H9 (cell line): ENCODE data around the gene CYB5R2. TPM values are rescaled to one million over a fixed set of nuclear protein-coding genes. Genes with fewer than 3 reads are reported as not detected.

Experiments used
- DNase-seq: peaks from one replicate; pipeline ENCODE4 v3.0.0-alpha.2; 2017
- H2AFZ ChIP-seq: one replicate; pipeline ENCODE4 v1.6.1; 2013; ENCODE audit warnings: mild to moderate bottlenecking, low read length, control low read depth, moderate library complexity
- H2AK5ac ChIP-seq: 2 replicates; pipeline ENCODE4 v1.6.1; 2013; ENCODE audit warnings: low read length, control low read depth, mixed read lengths; ENCODE audit not compliant: insufficient read length
- H2BK120ac ChIP-seq: one replicate; pipeline ENCODE4 v1.6.1; 2013; ENCODE audit warnings: low read depth, mild to moderate bottlenecking, low read length, control low read depth, inconsistent platforms; ENCODE audit not compliant: poor library complexity, severe bottlenecking
- H2BK12ac ChIP-seq: 2 replicates; pipeline ENCODE4 v1.6.1; 2013; ENCODE audit warnings: low read length, control low read depth, mixed read lengths, low read depth; ENCODE audit not compliant: insufficient read length
- H2BK15ac ChIP-seq: 2 replicates; pipeline ENCODE4 v1.6.1; 2013; ENCODE audit warnings: low read depth, low read length, control low read depth
- H2BK20ac ChIP-seq: one replicate; pipeline ENCODE4 v1.6.1; 2013; ENCODE audit warnings: low read depth, mild to moderate bottlenecking, low read length, control low read depth, inconsistent platforms; ENCODE audit not compliant: poor library complexity, severe bottlenecking
- H2BK5ac ChIP-seq: 2 replicates; pipeline ENCODE4 v1.6.1; 2013; ENCODE audit warnings: low read length, control low read depth, mixed read lengths; ENCODE audit not compliant: insufficient read length
- H3K14ac ChIP-seq: 2 replicates; pipeline ENCODE4 v1.6.1; 2013; ENCODE audit warnings: low read length, control low read depth; ENCODE audit not compliant: insufficient read depth
- H3K18ac ChIP-seq: 2 replicates; pipeline ENCODE4 v1.6.1; 2013; ENCODE audit warnings: low read depth, mild to moderate bottlenecking, mixed read lengths, low read length, control low read depth; ENCODE audit not compliant: insufficient read length
- H3K23ac ChIP-seq: 2 replicates; pipeline ENCODE4 v1.6.1; 2013; ENCODE audit warnings: low read length, control low read depth, mixed read lengths, low read depth; ENCODE audit not compliant: insufficient read length
- H3K23me2 ChIP-seq: 2 replicates; pipeline ENCODE4 v1.6.1; 2013; ENCODE audit warnings: low read depth, mild to moderate bottlenecking, mixed read lengths, low read length, control low read depth; ENCODE audit not compliant: insufficient read length, poor library complexity, severe bottlenecking
- H3K27ac ChIP-seq: 2 replicates; pipeline ENCODE4 v1.5.1; 2013; ENCODE audit warnings: low read length, control low read depth, mixed read lengths, low read depth; ENCODE audit not compliant: insufficient read length
- H3K27me3 ChIP-seq: 2 replicates; pipeline ENCODE4 v1.6.1; 2013; ENCODE audit warnings: low read length, control low read depth, inconsistent platforms; ENCODE audit not compliant: insufficient read depth
- H3K4ac ChIP-seq: 2 replicates; pipeline ENCODE4 v1.6.1; 2013; ENCODE audit warnings: low read depth, mild to moderate bottlenecking, control low read depth, inconsistent platforms, low read length, moderate library complexity
- H3K4me1 ChIP-seq: 2 replicates; pipeline ENCODE4 v1.6.1; 2013; ENCODE audit warnings: low read length, control low read depth, inconsistent platforms; ENCODE audit not compliant: insufficient read depth
- H3K4me2 ChIP-seq: 2 replicates; pipeline ENCODE4 v1.6.1; 2013; ENCODE audit warnings: low read length, control low read depth, mixed read lengths; ENCODE audit not compliant: insufficient read length, insufficient read depth
- H3K56ac ChIP-seq: 2 replicates; pipeline ENCODE4 v1.6.1; 2013; ENCODE audit warnings: low read depth, mild to moderate bottlenecking, mixed read lengths, low read length, control low read depth; ENCODE audit not compliant: insufficient read length
- H3K79me1 ChIP-seq: 2 replicates; pipeline ENCODE4 v1.6.1; 2013; ENCODE audit warnings: low read depth, mild to moderate bottlenecking, moderate library complexity, low read length, control low read depth, inconsistent platforms; ENCODE audit not compliant: insufficient read depth, poor library complexity, severe bottlenecking
- H3K79me2 ChIP-seq: 2 replicates; pipeline ENCODE4 v1.6.1; 2013; ENCODE audit warnings: low read length, control low read depth, inconsistent platforms; ENCODE audit not compliant: insufficient read depth
- H3K9ac ChIP-seq: 2 replicates; pipeline ENCODE4 v1.6.1; 2013; ENCODE audit warnings: low read length, control low read depth, mixed read lengths; ENCODE audit not compliant: insufficient read length; ENCODE audit errors: extremely low read depth
- H3K9me3 ChIP-seq: one replicate; pipeline ENCODE4 v1.6.1; 2013; ENCODE audit warnings: low read depth, low read length, inconsistent platforms; ENCODE audit not compliant: control insufficient read depth
- H3T11ph ChIP-seq: one replicate; pipeline ENCODE4 v1.6.1; 2013; ENCODE audit warnings: mild to moderate bottlenecking, low read length, control low read depth, inconsistent platforms
- H4K20me1 ChIP-seq: one replicate; pipeline ENCODE4 v1.6.1; 2013; ENCODE audit not compliant: control insufficient read depth, insufficient read length, insufficient read depth
- H4K5ac ChIP-seq: 2 replicates; pipeline ENCODE4 v1.6.1; 2013; ENCODE audit warnings: low read depth, mild to moderate bottlenecking, mixed read lengths, low read length, control low read depth; ENCODE audit not compliant: insufficient read length
- H4K8ac ChIP-seq: replicated peaks from 2 replicates; pipeline ENCODE4 v1.6.1; 2013; ENCODE audit warnings: low read length, control low read depth, mixed read lengths, low read depth; ENCODE audit not compliant: insufficient read length
- H4K91ac ChIP-seq: 2 replicates; pipeline ENCODE4 v1.6.1; 2013; ENCODE audit warnings: low read depth, mild to moderate bottlenecking, moderate library complexity, mixed read lengths, low read length, control low read depth; ENCODE audit not compliant: insufficient read length
- H3K27ac Mint-ChIP-seq, 3 experiments: 2 replicates in 2 of 3; 3 replicates in 1 of 3; pipeline ENCODE4 v1.8.0; 2020 to 2021; ENCODE audit warnings: mixed read lengths in 3 of 3, mild to moderate bottlenecking in 1 of 3, moderate library complexity in 1 of 3
- H3K27me3 Mint-ChIP-seq: 2 replicates; pipeline ENCODE4 v1.8.0; 2021; ENCODE audit warnings: low read depth, mild to moderate bottlenecking, moderate library complexity, mixed read lengths
- H3K36me3 Mint-ChIP-seq, 3 experiments: 2 replicates in 2 of 3; 3 replicates in 1 of 3; pipeline ENCODE4 v1.8.0; 2020 to 2021; ENCODE audit warnings: low read depth in 3 of 3, mixed read lengths in 3 of 3; ENCODE audit not compliant: insufficient read depth in 1 of 3
- H3K4me1 Mint-ChIP-seq, 2 experiments: 2 replicates each; pipeline ENCODE4 v1.8.0; 2020; ENCODE audit warnings: mixed read lengths in 2 of 2
- H3K4me3 Mint-ChIP-seq, 2 experiments: 2 replicates in 1 of 2; 3 replicates in 1 of 2; pipeline ENCODE4 v1.8.0; 2020 to 2021; ENCODE audit warnings: mild to moderate bottlenecking in 2 of 2, mixed read lengths in 2 of 2, moderate library complexity in 1 of 2
- H3K9me3 Mint-ChIP-seq, 2 experiments: 2 replicates in 1 of 2; 3 replicates in 1 of 2; pipeline ENCODE4 v1.8.0; 2020; ENCODE audit warnings: mild to moderate bottlenecking in 2 of 2, mixed read lengths in 2 of 2, moderate library complexity in 1 of 2
- WGBS: extraction: QIAGEN DNeasy Blood & Tissue Kit; methylation state at CpG from one replicate; pipeline ENCODE4 v1.1.7; 2013; ENCODE audit warnings: missing lambda C conversion rate, low lambda C conversion rate, mixed read lengths; ENCODE audit not compliant: insufficient read length; ENCODE audit errors: extremely low coverage; 5-methylcytosine and 5-hydroxymethylcytosine counted together
- total RNA-seq: library from RNA; stranded (reverse); gene quantifications from 2 replicates; pipeline ENCODE4 v1.2.1, GENCODE V29; 2021
- TF ChIP-seq, protein P1 (sequence below): fragments of 200-600 bp; sonication (generic); conservative IDR thresholded peaks from 3 replicates; pipeline ENCODE4 v1.8.0; 2021; ENCODE audit warnings: antibody characterized with exemption, mild to moderate bottlenecking

Gene CYB5R2
- total RNA-seq, 1 experiment from 2014 or later: 44.5 TPM

DNA sequence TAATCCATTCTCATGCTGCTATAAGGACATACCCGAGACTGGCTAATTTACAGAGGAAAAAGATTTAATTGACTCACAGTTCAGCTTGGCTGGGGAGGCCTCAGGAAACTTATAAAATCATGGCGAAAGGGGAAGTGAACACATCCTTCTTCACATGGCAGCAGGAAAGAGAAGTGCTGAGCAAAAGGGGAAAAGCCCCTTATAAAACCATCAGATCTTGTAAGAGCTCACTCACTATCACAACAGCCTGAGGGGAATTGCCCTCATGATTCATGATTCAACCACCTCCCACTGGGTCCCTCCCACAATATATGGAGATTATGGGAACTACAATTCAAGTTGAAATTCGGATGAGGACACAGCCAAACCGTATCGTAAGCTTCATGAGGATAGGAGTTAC is 3.8 kb upstream of the CYB5R2 start:
- Histone ChIP-seq H3K9me3 (no peaks in the 10 kb centered on the region), H3K79me1 (no peaks in the 10 kb centered on the region), H2BK120ac (no peak overlapping the region), H2AFZ (no peak overlapping the region), H3K79me2 (no peaks in the 10 kb centered on the region), H3K27ac (no peak overlapping the region), H3K14ac (no peak overlapping the region), H3K4me2 (no peak overlapping the region), H2BK12ac (no peak overlapping the region), H4K91ac (no peak overlapping the region), H3K27me3 (no peaks in the 10 kb centered on the region), H2BK15ac (no peak overlapping the region), H3K18ac (no peak overlapping the region), H2BK5ac (no peak overlapping the region), H3K56ac (no peak overlapping the region), H3K9ac (no peak overlapping the region), H3T11ph (no peak overlapping the region), H3K23me2 (peaks cover 10% of the 10 kb centered on the region), H4K8ac (no peak overlapping the region), H3K23ac (no peak overlapping the region), H4K20me1 (peaks cover 2% of the 10 kb centered on the region), H2AK5ac (no peak overlapping the region), H3K4ac (no peak overlapping the region), H2BK20ac (no peak overlapping the region), H3K4me1 (peaks cover 2% of the 10 kb centered on the region; the same call in 1 of the 2 replicates), H4K5ac (no peak overlapping the region)
- no peak for DNase-seq
- Mint-ChIP-seq H3K36me3 (peaks cover 0 to 28% (median 2%) of the 10 kb centered on the region in 3 experiments; a peak in 5 of 7 replicates), H3K27me3 (peaks cover 10% of the 10 kb centered on the region), H3K4me1 (peaks cover 47 to 53% of the 10 kb centered on the region in 2 experiments), H3K4me3 (no peak overlapping the region), H3K27ac (no peak overlapping the region; a peak in 1 of 7 replicates), H3K9me3 (peaks cover 5 to 7% of the 10 kb centered on the region in 2 experiments; a peak in 4 of 5 replicates)
- WGBS: no CpG with 5 or more reads among the region's 5 CpGs
- TF ChIP-seq, protein P1, sequence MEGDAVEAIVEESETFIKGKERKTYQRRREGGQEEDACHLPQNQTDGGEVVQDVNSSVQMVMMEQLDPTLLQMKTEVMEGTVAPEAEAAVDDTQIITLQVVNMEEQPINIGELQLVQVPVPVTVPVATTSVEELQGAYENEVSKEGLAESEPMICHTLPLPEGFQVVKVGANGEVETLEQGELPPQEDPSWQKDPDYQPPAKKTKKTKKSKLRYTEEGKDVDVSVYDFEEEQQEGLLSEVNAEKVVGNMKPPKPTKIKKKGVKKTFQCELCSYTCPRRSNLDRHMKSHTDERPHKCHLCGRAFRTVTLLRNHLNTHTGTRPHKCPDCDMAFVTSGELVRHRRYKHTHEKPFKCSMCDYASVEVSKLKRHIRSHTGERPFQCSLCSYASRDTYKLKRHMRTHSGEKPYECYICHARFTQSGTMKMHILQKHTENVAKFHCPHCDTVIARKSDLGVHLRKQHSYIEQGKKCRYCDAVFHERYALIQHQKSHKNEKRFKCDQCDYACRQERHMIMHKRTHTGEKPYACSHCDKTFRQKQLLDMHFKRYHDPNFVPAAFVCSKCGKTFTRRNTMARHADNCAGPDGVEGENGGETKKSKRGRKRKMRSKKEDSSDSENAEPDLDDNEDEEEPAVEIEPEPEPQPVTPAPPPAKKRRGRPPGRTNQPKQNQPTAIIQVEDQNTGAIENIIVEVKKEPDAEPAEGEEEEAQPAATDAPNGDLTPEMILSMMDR: no peak
